Sigmoid colon (tissue), 7 donors: ENCODE results near the gene TMOD2. TPM values are rescaled to one million over a fixed set of nuclear protein-coding genes. Genes with fewer than 3 reads are reported as not detected.
A peak's percentile ranks its signal among the peaks of the same experiment; 100 is the strongest.

Experiments used
- DNase-seq: peaks from one replicate; pipeline ENCODE4 v3.0.0-alpha.2; 2019
- H3K27ac ChIP-seq, 4 donors: fragments of 200-600 bp; sonication (generic); one replicate each; pipeline ENCODE4 v1.5.1; 2016 to 2019; ENCODE audit warnings: mild to moderate bottlenecking in 1 of 4
- H3K27me3 ChIP-seq, 3 donors: fragments of 200-600 bp; sonication (generic); one replicate each; pipeline ENCODE4 v1.5.1; 2019; ENCODE audit warnings: mild to moderate bottlenecking in 1 of 3
- H3K36me3 ChIP-seq, 4 donors: fragments of 200-600 bp; sonication (generic); one replicate each; pipeline ENCODE4 v1.5.1; 2016 to 2019
- H3K4me1 ChIP-seq, 4 donors: fragments of 200-600 bp; sonication (generic); one replicate each; pipeline ENCODE4 v1.5.1; 2017 to 2019
- H3K4me3 ChIP-seq, 4 donors: fragments of 200-600 bp; sonication (generic); one replicate each; pipeline ENCODE4 v1.5.1; 2017 to 2019; ENCODE audit warnings: mild to moderate bottlenecking in 2 of 4, moderate library complexity in 1 of 4
- H3K9me3 ChIP-seq, 4 donors: fragments of 200-600 bp in 3 of 4; sonication (generic) in 3 of 4; one replicate each; pipeline versions ENCODE4 v1.5.1 to v1.6.1; 2013 to 2019
- EP300 ChIP-seq, 4 donors: sonication (generic); formaldehyde crosslinking; IDR thresholded peaks; one replicate each; pipeline ENCODE4 v1.6.1; 2017; ENCODE audit warnings: antibody characterized with exemption in 4 of 4
- POLR2A ChIP-seq, 2 donors: fragments of 450-650 bp; IDR thresholded peaks; one replicate each; pipeline ENCODE4 v1.6.1; 2016; ENCODE audit warnings: antibody characterized with exemption in 2 of 2, mild to moderate bottlenecking in 2 of 2, moderate library complexity in 2 of 2
- POLR2AphosphoS5 ChIP-seq, 4 donors: sonication (generic); formaldehyde crosslinking; IDR thresholded peaks; one replicate each; pipeline ENCODE4 v1.6.1; 2017; ENCODE audit warnings: antibody characterized with exemption in 4 of 4
- whole genome bisulfite sequencing, 2 donors: extraction: QIAGEN DNeasy Blood & Tissue Kit; methylation state at CpG; one replicate each; pipeline ENCODE4 v1.1.7; 2013; 5-methylcytosine and 5-hydroxymethylcytosine counted together
- intact Hi-C: fragments of 100-400 bp; cut with DNase I; formaldehyde crosslinking; loops from one replicate; pipeline ENCODE4 v1.15.1; 2023
- polyA plus RNA-seq, 3 donors: library from polyadenylated mRNA; stranded (reverse); fragments of 200-250 nt; gene quantifications; one replicate each; pipeline ENCODE4 v1.2.3, GENCODE V29; 2013
- total RNA-seq, 4 donors: library from RNA; depleted of rRNA; stranded (reverse); fragments of >200 nt; gene quantifications; one replicate each; pipeline ENCODE4 v1.1.0, GENCODE V29; 2016
- TF ChIP-seq, protein P1 (sequence below), 4 experiments: fragments of 450-650 bp in 3 of 4; fragments of 200-600 bp in 1 of 4; IDR thresholded peaks; one replicate each; pipeline ENCODE4 v1.5.1; 2016 to 2019; ENCODE audit warnings: antibody characterized with exemption in 4 of 4, mild to moderate bottlenecking in 3 of 4, moderate library complexity in 2 of 4
- donor health status: healthy with polysubstance abuse.
- donor health status: Bipolar disorder and iron deficiency.
- donor health status: healthy.

Gene TMOD2
- total and polyA plus RNA-seq, 7 donors, result 1.4 to 32.5 (median 18.1) TPM

DNA sequence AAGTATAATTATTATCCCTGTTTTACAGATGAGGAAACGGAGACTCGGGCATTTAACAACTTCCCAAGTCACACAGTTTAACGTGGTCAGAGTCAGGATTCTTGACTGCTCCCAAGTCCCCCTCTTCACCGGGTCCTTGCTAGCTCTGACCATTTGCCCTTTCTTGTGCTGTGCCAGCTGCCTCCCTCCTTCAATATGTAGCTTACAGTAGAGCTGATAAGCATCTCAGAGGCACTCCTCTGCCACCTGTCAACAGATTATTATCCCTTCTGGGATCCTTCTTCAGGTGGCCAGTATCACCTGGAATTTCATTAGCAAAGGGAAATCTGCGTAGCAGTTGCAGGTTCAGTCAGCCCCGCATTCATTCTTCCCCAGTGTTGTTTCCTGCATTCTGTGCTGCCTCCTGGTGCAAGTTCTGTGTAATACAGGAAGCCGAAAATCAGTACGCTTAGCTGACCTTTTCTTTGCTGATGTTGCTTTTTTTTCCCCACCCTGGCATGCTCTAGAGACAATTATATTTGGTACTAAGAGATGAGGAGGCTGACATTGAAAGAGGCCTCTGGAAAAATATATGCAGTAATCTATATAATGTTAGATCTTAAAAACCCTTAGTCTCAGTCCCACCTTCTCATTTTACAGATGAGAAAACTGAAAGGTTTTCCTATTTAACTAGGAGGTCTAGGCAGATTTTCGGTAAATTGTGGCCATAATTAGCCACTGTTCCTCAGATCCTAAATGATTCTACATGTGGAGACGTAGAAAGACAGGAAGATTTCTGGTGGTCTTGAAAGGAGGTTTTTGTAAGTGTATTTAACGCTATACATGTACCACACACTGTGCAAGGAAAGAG, 24.8 kb downstream of the TMOD2 start:
- H3K36me3 ChIP-seq, result peaks cover 6 to 69% (median 12%) of the 10 kb centered on the region in 4 donors
- H3K4me3 ChIP-seq, result no peak overlapping the region
- WGBS, 2 donors, result 30 to 58% methylated on average over 11 of the region's 11 CpGs
- TF ChIP-seq POLR2A (IDR thresholded peaks at IDR 0.05), result no peak
- TF ChIP-seq, protein P1, sequence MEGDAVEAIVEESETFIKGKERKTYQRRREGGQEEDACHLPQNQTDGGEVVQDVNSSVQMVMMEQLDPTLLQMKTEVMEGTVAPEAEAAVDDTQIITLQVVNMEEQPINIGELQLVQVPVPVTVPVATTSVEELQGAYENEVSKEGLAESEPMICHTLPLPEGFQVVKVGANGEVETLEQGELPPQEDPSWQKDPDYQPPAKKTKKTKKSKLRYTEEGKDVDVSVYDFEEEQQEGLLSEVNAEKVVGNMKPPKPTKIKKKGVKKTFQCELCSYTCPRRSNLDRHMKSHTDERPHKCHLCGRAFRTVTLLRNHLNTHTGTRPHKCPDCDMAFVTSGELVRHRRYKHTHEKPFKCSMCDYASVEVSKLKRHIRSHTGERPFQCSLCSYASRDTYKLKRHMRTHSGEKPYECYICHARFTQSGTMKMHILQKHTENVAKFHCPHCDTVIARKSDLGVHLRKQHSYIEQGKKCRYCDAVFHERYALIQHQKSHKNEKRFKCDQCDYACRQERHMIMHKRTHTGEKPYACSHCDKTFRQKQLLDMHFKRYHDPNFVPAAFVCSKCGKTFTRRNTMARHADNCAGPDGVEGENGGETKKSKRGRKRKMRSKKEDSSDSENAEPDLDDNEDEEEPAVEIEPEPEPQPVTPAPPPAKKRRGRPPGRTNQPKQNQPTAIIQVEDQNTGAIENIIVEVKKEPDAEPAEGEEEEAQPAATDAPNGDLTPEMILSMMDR (IDR thresholded peaks at IDR 0.05), result peak; percentile 71 to 87 (median 78)
- peaks cover 0 to 10% (median 2%) of the 10 kb centered on the region in 4 donors for H3K4me1 ChIP-seq
- DNase-seq, result no peak
- H3K9me3 ChIP-seq, result no peaks in the 10 kb centered on the region
- no peaks in the 10 kb centered on the region for H3K27me3 ChIP-seq
- intact Hi-C loops, result loop anchor here (1.0 to 5.0 kb wide), 2 partner anchors 39 to 126 kb away; partner anchors contain the start of gene LYSMD2
- no peak overlapping the region for H3K27ac ChIP-seq

DNA sequence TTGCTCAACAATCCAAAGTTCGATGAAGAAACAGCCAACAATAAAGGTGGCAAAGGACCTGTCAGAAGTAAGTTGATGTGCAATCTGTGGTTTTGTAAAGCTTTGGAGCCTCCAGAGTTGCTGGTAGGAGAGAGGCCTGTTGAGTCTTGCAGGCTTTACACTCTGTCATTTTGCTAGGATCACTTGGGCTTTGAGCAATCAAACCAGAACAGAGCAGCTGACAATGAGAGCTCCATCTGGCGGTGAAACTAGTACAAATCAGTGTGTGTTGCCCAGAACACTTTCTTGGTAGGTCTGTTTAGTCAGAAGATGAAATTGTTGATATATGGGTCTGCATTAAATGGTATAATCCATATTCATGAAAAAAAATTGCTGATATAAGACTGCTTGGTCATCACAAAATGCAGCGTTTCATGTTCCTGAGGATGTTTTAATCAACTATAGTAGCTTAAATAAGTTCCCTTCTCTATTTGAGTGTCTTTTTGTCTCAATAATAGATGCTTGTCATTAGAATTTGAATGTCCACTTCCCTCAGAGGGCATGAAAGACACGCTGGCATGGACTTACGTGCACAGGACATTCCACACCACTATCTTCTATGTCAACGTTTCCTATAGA, 25.7 kb downstream of the TMOD2 start:
- H3K4me3 ChIP-seq, result no peak overlapping the region
- peaks cover 0 to 10% (median 2%) of the 10 kb centered on the region in 4 donors for H3K4me1 ChIP-seq
- intact Hi-C loops, result loop anchor here (1.0 to 5.0 kb wide), 2 partner anchors 40 to 127 kb away; partner anchors contain the start of gene LYSMD2
- DNase-seq, result peak; percentile 80
- no peaks in the 10 kb centered on the region for H3K9me3 ChIP-seq
- TF ChIP-seq POLR2AphosphoS5 (IDR thresholded peaks at IDR 0.05), result no peak
- TF ChIP-seq POLR2A (IDR thresholded peaks at IDR 0.05), result no peak
- no peak for TF ChIP-seq EP300 (IDR thresholded peaks at IDR 0.05)
- TF ChIP-seq, protein P1 (IDR thresholded peaks at IDR 0.05), result peak; percentile 34 to 70 (median 58)
- no peak overlapping the region for H3K27ac ChIP-seq
- H3K27me3 ChIP-seq, result no peaks in the 10 kb centered on the region
- WGBS, 2 donors, result 50 to 62% methylated on average over 6 of the region's 6 CpGs
- H3K36me3 ChIP-seq, result peaks cover 6 to 69% (median 15%) of the 10 kb centered on the region in 4 donors

- peaks cover 0 to 10% (median 2%) of the 10 kb centered on the region in 4 donors for H3K4me1 ChIP-seq
- WGBS, 2 donors, result 86 to 95% methylated on average over 1 of the region's 1 CpG
These were observed 29.2 kb downstream of the TMOD2 start for GRCh38 chr15:51780636-51781035.

GRCh38 chr15:51781506-51781905, 30.1 kb downstream of the TMOD2 start:
- Histone ChIP-seq H3K27ac (no peak overlapping the region), H3K9me3 (no peaks in the 10 kb centered on the region), H3K36me3 (peaks cover 7 to 74% (median 21%) of the 10 kb centered on the region in 4 donors), H3K4me3 (no peak overlapping the region), H3K27me3 (no peaks in the 10 kb centered on the region), H3K4me1 (peaks cover 0 to 3% (median 0%) of the 10 kb centered on the region in 4 donors)
- 77 to 95% methylated on average over 2 of the region's 2 CpGs for WGBS, 2 donors
- no peak for TF ChIP-seq POLR2AphosphoS5 (IDR thresholded peaks at IDR 0.05)
- TF ChIP-seq EP300 (IDR thresholded peaks at IDR 0.05), result no peak
- TF ChIP-seq POLR2A (IDR thresholded peaks at IDR 0.05), result no peak
- no peak for DNase-seq
- intact Hi-C loops, result no loop called here

More at GRCh38 chr15:51780636-51781035, 29.2 kb downstream of the TMOD2 start:
- intact Hi-C loops, result no loop called here
- TF ChIP-seq EP300 (IDR thresholded peaks at IDR 0.05) (no peak), POLR2AphosphoS5 (IDR thresholded peaks at IDR 0.05) (no peak), POLR2A (IDR thresholded peaks at IDR 0.05) (no peak)
- Histone ChIP-seq H3K27me3 (no peaks in the 10 kb centered on the region), H3K9me3 (no peaks in the 10 kb centered on the region), H3K27ac (no peak overlapping the region), H3K4me3 (no peak overlapping the region), H3K36me3 (peaks cover 7 to 68% (median 18%) of the 10 kb centered on the region in 4 donors)
- no peak for DNase-seq

DNA sequence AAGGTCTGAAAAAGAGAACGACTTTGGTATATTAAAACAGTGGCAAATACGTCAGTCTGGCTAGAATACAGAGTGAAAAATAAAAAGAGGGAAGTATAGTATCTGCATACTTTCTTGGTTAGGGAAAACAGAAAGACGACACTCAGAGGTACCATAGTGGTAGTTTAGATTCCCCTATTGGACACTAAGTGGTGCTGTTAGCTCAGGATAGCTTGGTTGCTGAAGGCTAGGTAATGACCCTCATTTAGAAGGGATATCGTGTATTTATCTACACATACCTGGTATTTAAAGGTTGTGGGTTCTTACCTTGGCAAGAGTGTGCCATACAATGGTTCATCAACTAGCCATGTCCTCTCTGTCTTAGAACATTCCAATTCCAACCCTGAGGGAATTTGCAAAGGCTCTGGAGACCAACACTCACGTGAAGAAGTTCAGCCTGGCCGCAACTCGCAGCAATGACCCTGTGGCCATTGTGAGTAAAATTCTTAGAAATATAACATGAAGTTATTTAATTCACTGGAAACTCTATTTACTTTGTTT, 31.0 kb downstream of the TMOD2 start:
- DNase-seq, result no peak
- no peaks in the 10 kb centered on the region for H3K9me3 ChIP-seq
- TF ChIP-seq POLR2AphosphoS5 (IDR thresholded peaks at IDR 0.05) (no peak), EP300 (IDR thresholded peaks at IDR 0.05) (no peak), POLR2A (IDR thresholded peaks at IDR 0.05) (no peak)
- TF ChIP-seq, protein P1 (IDR thresholded peaks at IDR 0.05), result no peak
- H3K27me3 ChIP-seq, result no peaks in the 10 kb centered on the region
- peaks cover 7 to 80% (median 22%) of the 10 kb centered on the region in 4 donors for H3K36me3 ChIP-seq
- no peak overlapping the region for H3K4me3 ChIP-seq
- no peak overlapping the region for H3K27ac ChIP-seq
- intact Hi-C loops, result no loop called here
- WGBS, 2 donors, result 85 to 86% methylated on average over 7 of the region's 7 CpGs
- no peaks in the 10 kb centered on the region for H3K4me1 ChIP-seq
